Tibial artery (tissue), 4 donors: ENCODE data around the gene GTF3C2.

Source experiments
- DNase-seq, 2 donors: peaks; one replicate each; pipeline ENCODE4 v3.0.0-alpha.2; 2019
- H3K27ac ChIP-seq, 2 donors: fragments of 200-600 bp; sonication (generic) in 1 of 2; 1 replicate in 1 of 2; 2 replicates in 1 of 2; pipeline ENCODE4 v1.5.1; 2018 to 2019; ENCODE audit warnings: mild to moderate bottlenecking in 1 of 2
- H3K27me3 ChIP-seq, 2 donors: fragments of 200-600 bp; sonication (generic) in 1 of 2; one replicate each; pipeline versions ENCODE4 v1.5.1 to v1.6.0; 2016 to 2019
- H3K36me3 ChIP-seq, 3 donors: fragments of 200-600 bp; sonication (generic) in 2 of 3; one replicate each; pipeline ENCODE4 v1.5.1; 2016 to 2019; ENCODE audit warnings: mild to moderate bottlenecking in 2 of 3
- H3K4me1 ChIP-seq, 4 donors: fragments of 200-600 bp; sonication (generic) in 2 of 4; 1 replicate in 3 of 4; 2 replicates in 1 of 4; pipeline ENCODE4 v1.5.1; 2016 to 2019
- H3K4me3 ChIP-seq, 2 donors: fragments of 200-600 bp; sonication (generic) in 1 of 2; 1 replicate in 1 of 2; 2 replicates in 1 of 2; pipeline ENCODE4 v1.5.1; 2018 to 2019; ENCODE audit warnings: mild to moderate bottlenecking in 2 of 2
- H3K9me3 ChIP-seq, 3 donors: fragments of 200-600 bp; sonication (generic) in 1 of 3; one replicate each; pipeline ENCODE4 v1.5.1; 2016 to 2019
- intact Hi-C: fragments of 100-400 bp; cut with DNase I; formaldehyde crosslinking; loops from one replicate; pipeline ENCODE4 v1.15.0; 2023; ENCODE audit warnings: low total_unique reads
- TF ChIP-seq, protein P1 (sequence below), 2 experiments: fragments of 200-600 bp in 1 of 2; fragments of 450-650 bp in 1 of 2; IDR thresholded peaks; one replicate each; pipeline ENCODE4 v1.5.1; 2017 to 2019; ENCODE audit warnings: antibody characterized with exemption in 2 of 2, mild to moderate bottlenecking in 1 of 2, moderate library complexity in 1 of 2

The GTF3C2 gene

DNA sequence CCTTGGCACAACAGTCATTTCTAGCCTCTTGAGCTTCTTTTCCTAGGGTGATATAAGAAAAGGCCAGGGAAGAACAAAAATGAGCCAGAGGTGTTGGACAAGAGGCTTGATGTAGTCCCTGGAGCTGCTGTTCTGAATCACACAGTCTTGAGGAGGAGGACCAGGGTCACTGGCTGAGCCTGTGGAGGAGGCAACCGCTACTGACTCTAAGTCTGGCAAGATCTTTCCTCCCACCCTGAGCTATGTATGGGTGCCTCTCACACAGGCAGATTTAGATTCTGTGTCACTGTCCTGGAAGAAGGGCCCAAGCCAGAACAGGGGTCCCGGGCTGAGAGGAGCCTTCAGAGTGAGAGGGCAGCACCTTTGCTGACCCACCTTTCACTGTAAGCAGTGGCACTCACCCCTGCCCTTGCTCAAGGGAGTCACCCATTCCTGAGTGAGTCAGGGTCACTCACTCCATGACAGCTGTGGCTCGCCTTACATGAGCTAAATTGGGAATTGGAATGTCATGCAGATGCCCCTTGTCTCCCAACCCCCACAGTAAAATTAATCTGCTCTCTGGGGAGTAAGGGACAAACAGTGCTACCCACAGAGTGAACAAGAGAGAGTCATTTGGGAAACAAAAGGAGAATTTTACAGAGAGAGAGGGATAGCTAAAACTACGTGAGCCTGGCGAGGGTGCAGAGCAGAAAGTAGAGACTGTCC lies 74.6 kb downstream of the GTF3C2 start, which contains the start of gene TRIM54:
TSS of gene TRIM54 (plus strand) at position 575 of the 705 bp plus-strand sequence. CDS start 303 bp downstream, outside the sequence.
- Histone ChIP-seq H3K27ac (no peak within 1 kb of the TSS), H3K4me1 (peaks cover 0 to 2% (median 0%) of the 10 kb centered on the region in 4 donors), H3K9me3 (no peaks in the 10 kb centered on the region), H3K4me3 (no peak within 1 kb of the TSS), H3K36me3 (no peaks in the 10 kb centered on the region), H3K27me3 (peaks cover 0 to 37% of the 10 kb centered on the region in 2 donors)
- TF ChIP-seq, protein P1, sequence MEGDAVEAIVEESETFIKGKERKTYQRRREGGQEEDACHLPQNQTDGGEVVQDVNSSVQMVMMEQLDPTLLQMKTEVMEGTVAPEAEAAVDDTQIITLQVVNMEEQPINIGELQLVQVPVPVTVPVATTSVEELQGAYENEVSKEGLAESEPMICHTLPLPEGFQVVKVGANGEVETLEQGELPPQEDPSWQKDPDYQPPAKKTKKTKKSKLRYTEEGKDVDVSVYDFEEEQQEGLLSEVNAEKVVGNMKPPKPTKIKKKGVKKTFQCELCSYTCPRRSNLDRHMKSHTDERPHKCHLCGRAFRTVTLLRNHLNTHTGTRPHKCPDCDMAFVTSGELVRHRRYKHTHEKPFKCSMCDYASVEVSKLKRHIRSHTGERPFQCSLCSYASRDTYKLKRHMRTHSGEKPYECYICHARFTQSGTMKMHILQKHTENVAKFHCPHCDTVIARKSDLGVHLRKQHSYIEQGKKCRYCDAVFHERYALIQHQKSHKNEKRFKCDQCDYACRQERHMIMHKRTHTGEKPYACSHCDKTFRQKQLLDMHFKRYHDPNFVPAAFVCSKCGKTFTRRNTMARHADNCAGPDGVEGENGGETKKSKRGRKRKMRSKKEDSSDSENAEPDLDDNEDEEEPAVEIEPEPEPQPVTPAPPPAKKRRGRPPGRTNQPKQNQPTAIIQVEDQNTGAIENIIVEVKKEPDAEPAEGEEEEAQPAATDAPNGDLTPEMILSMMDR (IDR thresholded peaks at IDR 0.05), result no peak
- no peak for DNase-seq
- intact Hi-C loops, result loop anchor here (2.0 to 10.0 kb wide), 2 partner anchors 183 to 327 kb away; no protein-coding TSS in a partner anchor

DNA sequence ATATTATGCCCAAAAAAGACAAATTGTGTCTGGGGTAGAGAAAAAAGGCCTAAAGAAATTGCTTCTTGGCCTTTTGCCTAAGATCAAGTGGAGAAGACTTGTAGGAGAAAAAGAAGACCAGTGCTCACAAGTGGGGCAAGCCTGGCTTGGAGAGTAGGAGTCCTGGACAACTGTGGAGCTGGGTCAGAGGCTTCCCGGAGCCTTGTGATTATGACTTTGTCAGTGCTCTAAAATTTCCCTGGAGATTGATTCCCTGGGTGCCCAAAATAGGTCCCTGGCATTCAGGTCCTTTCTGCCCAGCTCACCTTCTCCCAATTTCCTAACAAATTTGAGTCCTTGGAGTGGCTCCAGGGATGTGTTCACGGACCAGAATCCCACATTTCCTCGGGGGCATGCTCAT lies 75.1 kb downstream of the GTF3C2 start:
- intact Hi-C loops, result loop anchor here (2.0 to 10.0 kb wide), 2 partner anchors 183 to 327 kb away; no protein-coding TSS in a partner anchor
- DNase-seq, result no peak
- H3K4me1 ChIP-seq, result peaks cover 0 to 2% (median 0%) of the 10 kb centered on the region in 4 donors
- peaks cover 0 to 38% of the 10 kb centered on the region in 2 donors for H3K27me3 ChIP-seq
- TF ChIP-seq, protein P1 (IDR thresholded peaks at IDR 0.05), result no peak
- H3K27ac ChIP-seq, result no peak overlapping the region
- no peaks in the 10 kb centered on the region for H3K9me3 ChIP-seq
- H3K4me3 ChIP-seq, result no peak overlapping the region
- H3K36me3 ChIP-seq, result no peaks in the 10 kb centered on the region

DNA sequence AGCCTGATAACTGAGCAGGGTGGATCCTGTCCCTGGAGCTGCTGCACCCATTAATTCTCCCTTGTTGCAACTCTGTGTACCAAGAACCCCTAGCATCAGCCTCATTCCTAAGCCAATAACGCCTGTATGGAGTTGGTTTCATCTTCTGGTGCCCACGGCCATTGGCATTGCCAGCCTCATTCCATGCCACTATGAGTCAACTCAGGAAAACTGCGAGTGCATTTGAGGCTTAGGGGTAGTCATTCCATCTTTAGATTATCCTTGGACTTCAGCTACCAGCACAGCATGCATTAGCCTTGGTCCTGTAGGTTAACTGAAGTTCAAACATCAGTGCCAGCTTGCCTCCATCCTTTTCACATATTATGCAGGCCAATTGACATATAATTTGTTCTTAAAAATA lies 75.7 kb downstream of the GTF3C2 start:
- peaks cover 0 to 38% of the 10 kb centered on the region in 2 donors for H3K27me3 ChIP-seq
- no peaks in the 10 kb centered on the region for H3K36me3 ChIP-seq
- TF ChIP-seq, protein P1 (IDR thresholded peaks at IDR 0.05), result no peak
- H3K9me3 ChIP-seq, result no peaks in the 10 kb centered on the region
- H3K27ac ChIP-seq, result no peak overlapping the region
- no peak for DNase-seq
- no peak overlapping the region for H3K4me3 ChIP-seq
- intact Hi-C loops, result loop anchor here (2.0 to 10.0 kb wide), 2 partner anchors 182 to 326 kb away; no protein-coding TSS in a partner anchor
- peaks cover 0 to 2% (median 0%) of the 10 kb centered on the region in 4 donors for H3K4me1 ChIP-seq

DNA sequence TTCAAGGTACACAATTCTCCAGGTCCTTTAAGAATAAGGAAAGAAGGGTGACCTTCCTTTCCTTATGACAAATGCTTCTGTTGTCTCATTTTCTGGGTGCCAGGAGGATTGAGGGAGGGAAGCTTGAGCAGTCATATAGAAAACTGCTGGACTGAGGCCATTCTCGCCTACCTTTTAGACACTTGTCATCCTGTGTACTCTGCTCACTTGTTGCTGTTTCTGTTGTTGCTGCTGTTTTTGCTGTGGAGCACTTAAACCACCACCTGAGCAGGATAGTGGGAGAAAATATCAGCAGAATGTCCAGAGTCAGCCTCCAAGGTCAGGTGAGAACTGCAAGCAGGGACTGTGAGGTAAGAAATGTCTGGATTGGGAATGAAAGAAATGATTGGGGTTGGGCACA lies 78.6 kb downstream of the GTF3C2 start:
- intact Hi-C loops, result no loop called here
- Histone ChIP-seq H3K4me3 (no peak overlapping the region), H3K36me3 (no peaks in the 10 kb centered on the region), H3K9me3 (no peaks in the 10 kb centered on the region), H3K27ac (no peak overlapping the region), H3K27me3 (peaks cover 0 to 36% of the 10 kb centered on the region in 2 donors), H3K4me1 (peaks cover 0 to 2% (median 0%) of the 10 kb centered on the region in 4 donors)
- DNase-seq, result no peak
- TF ChIP-seq, protein P1 (IDR thresholded peaks at IDR 0.05), result no peak
